ENCODE results near the gene FBXO24. TPM values are rescaled to one million over a fixed set of nuclear protein-coding genes. Genes with fewer than 3 reads are reported as not detected.
A peak's percentile ranks its signal among the peaks of the same experiment; 100 is the strongest.
"Not testable (repeated sequence)": the region's sequence is repeated elsewhere in the genome, so short reads cannot be mapped to it uniquely, and the experiment has no call there.

The FBXO24 gene
- total RNA-seq, 6 donors from 2014 or later = 0.63 to 4.2 (median 0.77) TPM; not detected in 3

DNA sequence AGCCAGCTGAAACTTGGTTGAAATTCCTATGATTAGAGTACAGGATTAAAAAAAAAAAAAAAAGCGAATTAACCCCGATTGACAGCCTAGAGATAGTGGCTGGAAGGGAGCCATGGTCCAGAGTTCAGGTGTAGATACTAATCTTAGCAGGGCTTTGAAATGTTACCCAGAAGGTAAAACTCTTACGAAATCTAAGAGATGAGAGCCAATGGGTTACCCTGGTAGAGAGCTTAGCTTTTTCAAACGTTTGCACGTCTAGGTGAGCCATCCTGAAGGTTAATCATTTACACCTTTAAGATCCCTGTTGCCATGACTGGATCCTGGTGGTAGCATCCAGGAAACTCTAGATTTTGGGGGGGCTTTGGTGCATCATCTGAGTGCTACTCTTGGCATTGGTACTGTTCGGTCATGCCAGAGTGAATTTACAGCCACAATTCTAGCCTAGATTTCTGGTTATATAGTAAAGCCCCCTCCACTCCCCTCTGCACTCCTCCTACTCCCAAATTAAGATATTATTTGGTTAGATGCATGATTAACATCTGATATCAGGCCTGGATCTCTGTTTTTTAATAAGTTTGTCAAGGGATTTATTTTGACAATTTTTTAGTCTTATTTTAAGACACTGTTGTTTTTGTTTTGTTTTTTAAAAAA, 45.9 kb upstream of the FBXO24 start:
- Histone ChIP-seq H3K4me1 (peaks cover 28 to 44% (median 34%) of the 10 kb centered on the region in 4 donors), H3K27me3 (no peaks in the 10 kb centered on the region), H3K4me3 (peak overlapping the region in 3 of 4 donors; percentile 83 to 100 (median 96)), H3K9me3 (no peaks in the 10 kb centered on the region), H3K36me3 (no peaks in the 10 kb centered on the region), H3K27ac (peak overlapping the region in 1 of 4 donors; percentile 84)
- WGBS, 2 donors = 38 to 46% methylated on average over 6 of the region's 6 CpGs
- no peak for DNase-seq
- no peak for TF ChIP-seq POLR2AphosphoS5 (IDR thresholded peaks at IDR 0.05)
- TF ChIP-seq, protein P1, sequence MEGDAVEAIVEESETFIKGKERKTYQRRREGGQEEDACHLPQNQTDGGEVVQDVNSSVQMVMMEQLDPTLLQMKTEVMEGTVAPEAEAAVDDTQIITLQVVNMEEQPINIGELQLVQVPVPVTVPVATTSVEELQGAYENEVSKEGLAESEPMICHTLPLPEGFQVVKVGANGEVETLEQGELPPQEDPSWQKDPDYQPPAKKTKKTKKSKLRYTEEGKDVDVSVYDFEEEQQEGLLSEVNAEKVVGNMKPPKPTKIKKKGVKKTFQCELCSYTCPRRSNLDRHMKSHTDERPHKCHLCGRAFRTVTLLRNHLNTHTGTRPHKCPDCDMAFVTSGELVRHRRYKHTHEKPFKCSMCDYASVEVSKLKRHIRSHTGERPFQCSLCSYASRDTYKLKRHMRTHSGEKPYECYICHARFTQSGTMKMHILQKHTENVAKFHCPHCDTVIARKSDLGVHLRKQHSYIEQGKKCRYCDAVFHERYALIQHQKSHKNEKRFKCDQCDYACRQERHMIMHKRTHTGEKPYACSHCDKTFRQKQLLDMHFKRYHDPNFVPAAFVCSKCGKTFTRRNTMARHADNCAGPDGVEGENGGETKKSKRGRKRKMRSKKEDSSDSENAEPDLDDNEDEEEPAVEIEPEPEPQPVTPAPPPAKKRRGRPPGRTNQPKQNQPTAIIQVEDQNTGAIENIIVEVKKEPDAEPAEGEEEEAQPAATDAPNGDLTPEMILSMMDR (IDR thresholded peaks at IDR 0.05) = no peak
- TF ChIP-seq EP300 (IDR thresholded peaks at IDR 0.05) = no peak
- no peak for TF ChIP-seq POLR2A (IDR thresholded peaks at IDR 0.05)
- no peak for ATAC-seq (ENCODE audit: low FRiP score in 2 of 2)

- DNase-seq; H3K9me3 ChIP-seq; H3K4me3 ChIP-seq; ATAC-seq (ENCODE audit: low FRiP score in 2 of 2); H3K36me3 ChIP-seq; H3K27me3 ChIP-seq; H3K27ac ChIP-seq: not testable (repeated sequence)
- peaks cover 40 to 55% (median 45%) of the 10 kb centered on the region in 4 donors for H3K4me1 ChIP-seq
- WGBS, 2 donors = 77 to 78% methylated on average over 7 of the region's 7 CpGs
Measured at GRCh38 chr7:100541309-100541708, 44.8 kb upstream of the FBXO24 start.

DNA sequence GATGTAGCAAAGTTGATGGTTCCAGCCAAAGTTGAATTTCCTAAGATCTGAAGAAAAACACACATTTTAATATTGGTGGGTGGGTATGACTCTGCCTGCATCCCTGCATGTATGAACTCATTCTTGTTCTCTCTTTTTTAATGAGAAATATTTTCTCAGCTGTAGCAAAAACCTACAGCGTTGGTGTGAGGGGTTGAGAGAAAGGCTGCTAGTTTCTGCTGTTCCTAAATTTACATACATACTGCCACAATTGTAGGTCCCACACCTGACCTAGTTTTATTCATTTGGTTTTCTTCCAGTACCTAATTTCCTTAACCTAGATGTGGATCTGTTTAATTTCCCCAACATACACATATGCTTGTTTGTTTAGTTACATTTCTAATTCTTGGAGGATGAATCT, 42.5 kb upstream of the FBXO24 start:
- TF ChIP-seq POLR2A (IDR thresholded peaks at IDR 0.05) (no peak), POLR2AphosphoS5 (IDR thresholded peaks at IDR 0.05) (no peak), EP300 (IDR thresholded peaks at IDR 0.05) (no peak)
- TF ChIP-seq, protein P1 (IDR thresholded peaks at IDR 0.05) = no peak
- ATAC-seq (ENCODE audit: low FRiP score in 2 of 2) (no peak), DNase-seq (no peak)
- Histone ChIP-seq H3K4me3 (no peak overlapping the region), H3K27me3 (no peaks in the 10 kb centered on the region), H3K36me3 (no peaks in the 10 kb centered on the region), H3K4me1 (peaks cover 56 to 71% (median 64%) of the 10 kb centered on the region in 4 donors), H3K27ac (peak overlapping the region in 3 of 4 donors; percentile 86 to 90 (median 88)), H3K9me3 (no peaks in the 10 kb centered on the region)
- WGBS, 2 donors = 70 to 72% methylated on average over 1 of the region's 1 CpG

- Histone ChIP-seq H3K27me3 (no peaks in the 10 kb centered on the region), H3K4me3 (no peak overlapping the region), H3K9me3 (no peaks in the 10 kb centered on the region), H3K4me1 (peaks cover 55 to 71% (median 68%) of the 10 kb centered on the region in 4 donors), H3K27ac (peak overlapping the region; percentile 81 to 90 (median 87)), H3K36me3 (no peaks in the 10 kb centered on the region)
- no peak for ATAC-seq (ENCODE audit: low FRiP score in 2 of 2)
- DNase-seq = no peak
- no peak for TF ChIP-seq POLR2AphosphoS5 (IDR thresholded peaks at IDR 0.05)
- TF ChIP-seq POLR2A (IDR thresholded peaks at IDR 0.05) = no peak
- TF ChIP-seq EP300 (IDR thresholded peaks at IDR 0.05) = no peak
- TF ChIP-seq, protein P1 (IDR thresholded peaks at IDR 0.05) = no peak
- WGBS, 2 donors = 32 to 48% methylated on average over 5 of the region's 5 CpGs
Measured at GRCh38 chr7:100544386-100544785, 41.7 kb upstream of the FBXO24 start.

DNA sequence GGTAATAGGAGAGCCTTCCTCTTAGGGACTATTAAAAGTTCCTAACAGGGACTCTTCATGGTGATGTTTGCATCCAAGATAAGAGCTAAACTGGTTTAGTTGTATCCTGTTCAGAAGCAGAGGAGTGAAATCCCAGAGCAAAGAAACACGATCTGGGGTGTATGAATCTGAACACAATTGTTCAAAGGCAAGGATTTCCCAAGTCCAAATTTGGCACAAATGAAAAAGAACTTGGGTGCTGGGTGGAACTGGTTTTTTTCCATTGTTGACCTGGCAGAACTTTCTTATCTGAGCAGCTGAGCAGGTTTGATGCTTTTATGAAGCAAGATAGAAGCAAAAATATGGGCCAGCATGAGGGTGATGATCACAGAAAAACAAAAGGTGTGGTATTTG, 41.2 kb upstream of the FBXO24 start:
- peak overlapping the region; percentile 81 to 90 (median 87) for H3K27ac ChIP-seq
- no peak overlapping the region for H3K4me3 ChIP-seq
- peaks cover 50 to 68% (median 64%) of the 10 kb centered on the region in 4 donors for H3K4me1 ChIP-seq
- DNase-seq = peak in 1 of 2 donors; percentile 31
- TF ChIP-seq, protein P1 (IDR thresholded peaks at IDR 0.05) = no peak
- no peak for TF ChIP-seq EP300 (IDR thresholded peaks at IDR 0.05)
- TF ChIP-seq POLR2A (IDR thresholded peaks at IDR 0.05) = no peak
- TF ChIP-seq POLR2AphosphoS5 (IDR thresholded peaks at IDR 0.05) = no peak
- H3K9me3 ChIP-seq = no peaks in the 10 kb centered on the region
- H3K27me3 ChIP-seq = no peaks in the 10 kb centered on the region
- no peaks in the 10 kb centered on the region for H3K36me3 ChIP-seq
- peak in 1 of 2 donors; percentile 21 for ATAC-seq (ENCODE audit: low FRiP score in 2 of 2)
- WGBS, 2 donors = 26 to 31% methylated on average over 1 of the region's 1 CpG

All from upper lobe of left lung (tissue), 6 donors.